CD4-positive, alpha-beta T cell treated with Interleukin-4 for 1 hour (primary cell): Measurements from ENCODE around the gene YEATS2.

Experiments used
- DNase-seq, 2 donors: peaks; one replicate each; pipeline ENCODE4 v3.0.0-alpha.2; 2020 to 2022

Gene YEATS2

DNA sequence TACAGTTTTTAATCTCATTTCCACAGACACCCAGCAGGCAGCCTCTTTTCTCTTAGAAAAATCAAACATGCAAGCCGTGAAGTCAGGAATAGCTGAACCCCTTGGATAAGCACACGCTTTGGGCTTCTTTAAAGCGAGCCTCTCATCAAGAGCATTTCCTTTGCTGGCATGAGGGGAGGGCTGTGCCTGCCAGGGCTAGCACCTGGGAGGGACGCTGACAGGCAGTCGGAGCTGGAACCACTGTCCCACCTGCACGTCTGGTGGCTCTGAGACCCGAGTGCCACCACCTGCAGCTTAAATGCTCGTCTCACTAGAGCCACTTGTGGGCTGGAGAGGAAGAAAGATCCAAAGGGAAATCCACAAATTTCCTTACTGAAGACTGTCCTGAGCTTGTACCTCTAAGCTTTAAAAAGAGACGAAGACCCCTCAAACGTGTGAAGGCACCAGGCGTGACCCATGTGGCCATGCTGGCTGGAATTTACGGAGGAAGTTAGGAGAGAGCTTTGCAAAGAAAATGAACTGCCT is 118.4 kb downstream of the YEATS2 start:
- no peak for DNase-seq

DNA sequence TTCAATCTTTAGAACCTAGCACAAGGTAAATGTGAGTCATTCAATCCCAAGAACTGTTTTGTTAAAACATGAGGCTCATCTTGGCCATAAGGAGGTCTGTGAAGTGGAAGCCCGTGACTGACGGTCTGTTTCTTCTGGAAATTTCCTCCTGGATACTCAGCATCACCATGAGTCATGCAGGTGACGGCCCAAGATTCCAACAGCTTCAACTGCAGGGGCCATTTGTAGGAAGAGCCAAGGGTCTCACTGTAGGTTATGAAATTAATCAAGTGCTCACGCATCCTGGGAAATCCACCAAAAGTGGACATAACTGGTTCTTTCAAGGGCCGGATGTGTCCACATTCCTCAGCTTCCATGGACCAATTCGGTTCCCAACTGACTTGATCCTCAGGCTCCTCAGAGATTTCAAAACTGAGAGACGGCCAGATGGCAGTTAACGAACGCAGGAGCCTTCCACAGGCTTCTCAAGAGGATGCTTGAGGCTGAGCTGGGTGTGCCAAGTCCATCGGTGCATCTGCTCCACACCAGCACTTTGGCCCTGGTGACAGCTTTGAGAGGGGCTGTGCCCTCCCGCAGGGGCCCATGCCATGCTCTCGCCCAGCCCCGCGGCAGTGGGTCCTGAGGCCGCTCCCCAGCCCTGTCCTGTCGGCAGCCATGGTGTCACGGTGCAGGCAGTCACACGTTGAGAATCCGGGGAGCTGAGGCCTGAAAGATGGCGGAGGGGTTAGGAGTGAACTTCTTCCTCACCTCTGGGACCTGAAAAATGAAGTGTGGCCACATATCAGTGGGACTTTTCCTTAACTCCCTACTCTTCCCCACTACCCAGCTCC is 119.3 kb downstream of the YEATS2 start:
- no peak for DNase-seq

- DNase-seq, result no peak
These were observed 120.0 kb downstream of the YEATS2 start for GRCh38 chr3:183817639-183818038.

GRCh38 chr3:183818041-183818620 is 120.5 kb downstream of the YEATS2 start:
- DNase-seq, result no peak

- no peak for DNase-seq
These were observed 121.4 kb downstream of the YEATS2 start for GRCh38 chr3:183818706-183819624.

DNA sequence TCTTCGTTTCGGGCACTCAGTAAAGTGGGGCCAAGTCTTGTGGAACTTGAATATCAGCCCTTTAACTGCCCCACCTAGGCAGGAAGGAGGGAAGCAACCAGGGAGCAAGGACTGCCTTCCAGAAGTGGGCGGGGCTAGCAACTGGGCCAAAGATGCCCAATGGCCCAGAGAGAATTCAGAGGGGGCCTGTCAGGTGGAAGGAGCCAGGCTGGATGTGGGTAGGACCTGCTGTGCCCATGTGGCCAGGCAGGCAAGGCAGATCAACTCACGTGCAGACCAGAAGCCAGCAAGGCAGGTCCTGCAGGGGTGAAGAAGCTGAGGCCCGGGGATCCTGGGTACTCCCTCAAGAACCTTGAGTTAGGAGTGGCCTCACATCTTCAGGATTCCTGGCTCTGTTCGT is 122.2 kb downstream of the YEATS2 start:
- no peak for DNase-seq

DNA sequence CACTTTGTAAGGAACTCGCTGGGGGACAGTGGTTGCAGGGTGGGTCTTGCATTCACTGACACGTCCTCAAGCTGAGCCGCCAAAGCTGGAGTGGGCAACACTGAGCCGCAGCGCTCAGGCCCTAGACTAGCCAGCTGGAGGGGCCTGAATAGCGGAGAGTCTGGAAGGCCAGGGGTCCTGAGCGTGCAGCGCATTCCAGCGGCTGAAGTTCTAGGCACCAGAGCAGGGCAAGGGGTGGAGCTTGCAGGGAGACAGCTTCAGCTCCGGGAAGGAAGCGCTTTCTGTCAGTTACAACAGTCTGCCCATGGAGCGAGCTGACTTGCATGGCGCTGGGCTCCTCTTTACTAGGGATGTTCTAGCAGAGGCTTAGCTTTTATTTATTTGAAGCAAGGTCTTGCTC is 125.0 kb downstream of the YEATS2 start:
- no peak for DNase-seq

GRCh38 chr3:183823963-183824362 is 126.4 kb downstream of the YEATS2 start:
- DNase-seq, result no peak

- peak in 1 of 2 donors; percentile 11 for DNase-seq
These were observed 127.3 kb downstream of the YEATS2 start for GRCh38 chr3:183824761-183825455.

- DNase-seq, result peak in 1 of 2 donors; percentile 49
These were observed 128.0 kb downstream of the YEATS2 start, which contains the start of gene MAP6D1 for GRCh38 chr3:183825456-183826161. TSS of gene MAP6D1 (minus strand) at chr3:183825577. CDS start at chr3:183825547, 30 bp downstream.

DNA sequence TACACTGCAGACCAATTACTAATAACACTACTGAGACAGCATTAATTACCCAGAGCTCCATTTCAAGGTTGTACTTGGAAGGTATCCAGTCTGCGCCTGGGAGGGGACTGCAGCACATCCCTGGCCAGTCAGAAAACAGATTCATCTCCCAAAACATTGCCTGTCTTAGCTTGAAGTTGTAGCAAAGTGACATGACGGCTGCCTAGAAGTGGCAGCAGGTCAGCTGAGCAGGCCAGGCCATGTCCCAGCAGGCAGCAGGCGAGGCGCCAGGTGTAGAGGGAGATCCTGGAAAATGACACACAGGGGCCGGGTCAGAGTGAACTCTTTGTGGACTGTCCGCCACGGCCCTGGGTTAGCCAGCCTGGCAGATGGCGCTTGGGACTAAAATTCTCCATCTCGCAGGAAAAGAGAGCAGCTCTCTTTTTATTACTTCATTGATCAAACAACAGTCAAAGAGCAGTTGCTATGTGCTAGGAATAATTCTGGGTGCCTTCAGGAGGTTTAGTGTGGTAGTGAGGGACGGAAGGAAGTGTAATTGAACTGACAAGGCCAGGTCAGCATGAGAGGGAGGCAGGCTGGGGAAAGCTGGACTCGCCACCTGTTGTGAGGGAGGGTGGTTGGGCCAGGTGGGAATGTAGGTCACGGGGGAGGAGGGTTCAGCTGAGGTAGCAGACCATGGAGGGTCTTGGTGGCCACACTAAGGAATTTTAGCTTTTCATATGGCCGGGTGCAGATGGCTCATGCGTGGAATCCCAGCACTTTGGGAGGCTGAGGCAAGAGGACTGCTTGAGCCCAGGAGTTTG is 129.1 kb downstream of the YEATS2 start:
- no peak for DNase-seq

DNA sequence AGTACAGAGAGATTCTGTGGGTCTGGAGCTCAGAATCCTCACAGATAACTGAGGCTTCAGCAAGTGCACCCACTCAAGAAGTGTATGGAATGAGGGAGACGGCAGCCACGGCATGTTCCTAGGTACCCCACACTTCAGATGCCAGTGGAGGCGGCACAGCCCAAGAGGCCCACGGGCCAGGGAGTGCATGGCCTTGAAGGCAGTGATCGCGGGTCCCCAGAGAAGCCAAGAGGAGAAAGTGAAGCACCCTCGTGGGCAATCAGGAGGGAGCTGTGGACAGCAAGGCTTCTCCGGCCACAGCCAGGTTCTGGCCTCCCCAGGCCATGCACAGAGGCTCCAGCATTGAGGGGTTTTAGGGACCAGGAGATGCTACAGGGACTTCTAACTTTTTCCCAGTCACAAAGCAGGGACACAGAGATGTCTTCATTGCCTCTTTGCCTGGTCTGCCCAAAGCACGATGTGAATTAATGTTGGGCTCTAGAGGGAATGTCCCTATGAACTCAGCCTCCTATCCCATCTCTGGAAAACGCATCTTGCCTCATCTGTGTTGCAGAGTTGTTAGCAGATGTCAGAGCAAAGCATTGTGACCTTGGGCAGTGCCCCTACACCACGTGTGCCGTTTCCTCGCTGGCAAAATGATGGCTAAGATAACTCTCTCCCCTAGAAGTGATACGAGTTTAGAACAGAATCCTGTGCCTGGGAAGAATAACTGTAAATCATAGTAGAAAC is 130.4 kb downstream of the YEATS2 start:
- DNase-seq, result no peak

GRCh38 chr3:183828538-183828870 is 130.9 kb downstream of the YEATS2 start:
- no peak for DNase-seq

DNA sequence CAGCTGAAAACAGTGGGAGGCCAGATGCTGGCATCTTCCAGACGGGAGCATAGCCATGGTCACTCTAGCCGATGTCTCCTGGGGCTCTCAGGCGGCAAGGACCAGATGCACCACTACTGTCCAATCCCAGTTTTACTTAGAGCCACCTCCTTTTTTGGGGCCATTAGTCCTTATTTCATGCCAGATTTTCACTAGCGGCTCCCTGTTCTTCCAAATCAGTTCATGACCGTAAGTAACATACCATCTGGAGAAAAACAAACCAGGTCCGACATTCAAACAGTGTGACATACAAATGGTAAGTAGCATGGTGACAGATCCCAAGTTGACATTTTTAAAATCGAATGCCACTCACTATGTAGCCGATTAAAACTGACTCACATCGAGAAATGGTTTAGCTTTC is 131.9 kb downstream of the YEATS2 start:
- no peak for DNase-seq

DNA sequence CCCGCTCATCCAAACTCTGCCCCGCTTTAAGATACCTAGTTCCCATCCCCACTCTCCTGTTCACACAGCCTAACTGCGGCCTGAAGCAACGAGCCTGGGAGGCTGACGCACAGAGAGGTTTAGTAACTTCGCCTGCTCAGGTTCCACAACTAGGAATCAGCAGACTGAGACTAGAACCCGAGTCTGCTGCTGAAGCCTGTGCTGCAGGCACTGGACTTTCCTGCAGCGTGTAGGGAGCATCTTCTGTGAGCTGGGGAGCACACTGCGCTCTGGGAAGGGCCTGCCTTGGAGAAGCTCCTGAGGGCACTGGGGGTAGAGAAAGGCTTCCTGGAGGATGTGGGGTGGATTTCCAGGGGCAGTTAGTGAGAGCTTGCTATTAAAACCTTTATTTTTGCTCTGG is 132.6 kb downstream of the YEATS2 start:
- DNase-seq, result no peak

DNA sequence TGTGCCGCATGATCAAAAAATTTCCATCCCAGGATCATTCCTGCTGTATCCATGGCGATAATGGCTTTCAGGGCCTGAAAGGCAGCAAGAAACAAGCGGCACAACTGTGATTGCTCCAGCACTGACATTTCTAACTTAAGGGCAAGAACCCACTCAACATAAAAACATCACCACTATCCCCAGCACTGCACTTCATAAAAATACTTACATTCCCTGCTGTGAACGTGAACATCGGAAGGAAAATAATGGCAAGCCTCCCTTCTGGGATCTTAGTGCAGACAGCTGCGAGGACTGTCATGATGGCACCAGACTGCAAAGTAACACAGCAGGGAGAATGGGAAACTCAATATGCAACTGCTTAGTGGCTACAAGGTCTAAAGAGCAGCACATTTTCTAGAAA is 135.9 kb downstream of the YEATS2 start:
- DNase-seq, result no peak

DNA sequence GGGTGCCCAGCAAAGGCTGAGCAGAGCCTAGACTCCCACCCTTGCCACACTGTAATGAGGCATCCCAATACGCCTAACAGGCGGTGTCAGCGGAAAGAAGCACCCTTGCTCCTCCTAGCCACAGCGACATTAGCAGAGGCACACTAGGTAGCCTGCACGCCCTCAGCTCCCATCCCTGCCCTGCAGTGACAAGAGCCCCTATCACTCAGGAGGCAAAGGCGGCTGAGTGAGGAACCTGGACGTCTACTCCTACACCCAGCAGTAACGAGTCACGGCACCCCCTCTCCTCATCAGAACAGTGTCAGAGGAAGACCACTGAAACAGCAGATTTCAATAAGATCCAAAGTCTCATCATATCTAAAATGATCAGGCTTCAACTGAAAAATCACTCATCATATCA is 139.8 kb downstream of the YEATS2 start:
- no peak for DNase-seq

DNA sequence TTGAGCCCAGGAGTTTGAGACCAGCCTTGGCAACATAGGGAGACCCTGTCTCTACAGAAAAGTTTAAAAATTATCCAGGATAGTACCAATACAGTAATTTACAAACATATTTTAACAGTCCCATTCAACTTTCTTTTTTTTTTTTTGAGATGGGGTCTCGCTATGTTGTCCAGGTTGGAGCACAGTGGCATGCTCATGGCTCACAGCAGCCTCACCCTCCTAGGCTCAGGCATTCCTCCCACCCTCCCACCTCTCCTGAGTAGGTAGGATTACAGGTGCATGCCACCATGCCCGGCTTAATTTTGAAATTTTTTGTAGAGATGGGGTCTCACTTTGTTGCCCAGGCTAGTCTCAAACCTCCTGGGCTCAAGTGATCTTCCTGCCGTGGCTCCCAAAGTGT is 140.3 kb downstream of the YEATS2 start:
- DNase-seq, result no peak

- no peak for DNase-seq
These were observed 142.2 kb downstream of the YEATS2 start for GRCh38 chr3:183839751-183840150.

DNA sequence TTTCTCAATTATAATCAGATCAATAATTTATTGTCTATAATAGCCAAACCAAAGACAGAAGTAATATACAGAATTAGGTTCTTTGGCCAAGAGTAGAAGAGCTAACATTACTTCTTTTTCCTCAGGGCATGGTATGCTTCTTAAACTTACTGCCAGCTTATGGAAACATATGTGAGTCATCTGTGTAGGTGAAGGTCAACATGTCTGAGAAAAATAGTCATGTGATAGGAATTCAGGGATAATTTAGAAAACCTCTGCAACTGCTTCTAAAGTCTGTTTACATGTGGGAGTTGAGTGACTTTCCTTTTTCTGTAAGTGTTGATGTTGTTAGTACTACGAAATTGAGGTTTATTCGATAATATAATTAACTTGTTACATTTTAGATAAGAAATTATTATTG is 147.0 kb downstream of the YEATS2 start:
- no peak for DNase-seq
